22Rv1 (cell line): ENCODE measurements around the gene IL26.

Experiments used
- CTCF ChIP-seq: fragments of 450-650 bp; IDR thresholded peaks from 2 replicates; pipeline ENCODE4 v1.5.1; 2017; ENCODE audit warnings: mild to moderate bottlenecking
- ZFX ChIP-seq: fragments of 450-650 bp; IDR thresholded peaks from 2 replicates; pipeline ENCODE4 v1.6.1; 2017; ENCODE audit warnings: antibody characterized with exemption, borderline replicate concordance

- TF ChIP-seq CTCF (no peak), ZFX (no peak)
These were observed 1.7 kb upstream of the IL26 start for GRCh38 chr12:68227356-68227755.
